T-helper 1 cell treated with Interleukin-12 subunit alpha and Interleukin-12 subunit beta and Interleukin-4 antibody, amounts not matched to agents 30 μg/mL and 1 μg/mL, for 36 hours (primary cell): ENCODE results near the gene GSTP1.
"Not testable (repeated sequence)": the region's sequence is repeated elsewhere in the genome, so short reads cannot be mapped to it uniquely, and the experiment has no call there.

ENCODE experiments used
- H3K27ac Mint-ChIP-seq: one replicate; pipeline ENCODE4 v1.8.0; 2021; ENCODE audit warnings: mild to moderate bottlenecking, mixed read lengths
- H3K27me3 Mint-ChIP-seq: one replicate; pipeline ENCODE4 v1.8.0; 2021; ENCODE audit warnings: low read depth, mixed read lengths
- H3K36me3 Mint-ChIP-seq: one replicate; pipeline ENCODE4 v1.8.0; 2021; ENCODE audit warnings: low read depth, mixed read lengths
- H3K4me1 Mint-ChIP-seq: one replicate; pipeline ENCODE4 v1.8.0; 2021; ENCODE audit warnings: low read depth, mixed read lengths
- H3K4me3 Mint-ChIP-seq: one replicate; pipeline ENCODE4 v1.8.0; 2021; ENCODE audit warnings: mild to moderate bottlenecking, moderate library complexity, mixed read lengths
- H3K9me3 Mint-ChIP-seq: one replicate; pipeline ENCODE4 v1.8.0; 2021; ENCODE audit warnings: mixed read lengths

GSTP1 gene

DNA sequence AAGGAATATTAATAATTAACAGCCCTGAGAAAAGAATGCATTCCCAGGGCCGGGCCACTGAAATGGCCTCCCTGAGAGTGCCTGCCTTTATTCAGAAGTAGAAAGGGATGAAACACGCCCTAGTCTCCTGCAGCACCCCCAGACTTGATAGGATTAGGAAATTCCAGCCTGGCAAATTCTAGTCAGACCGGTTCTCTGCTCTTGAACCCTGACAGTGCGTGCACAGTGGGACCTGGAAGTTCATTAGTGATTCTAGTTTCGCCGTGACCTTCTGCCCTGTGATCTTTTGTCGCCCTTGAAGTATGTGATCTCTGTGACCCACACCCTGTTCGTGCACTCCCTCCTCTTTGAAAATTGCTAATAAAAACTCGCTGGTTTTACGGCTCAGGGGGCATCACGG is 2.1 kb upstream of the GSTP1 start:
- Mint-ChIP-seq H3K27ac (no peak overlapping the region), H3K4me3 (peak overlapping the region; percentile 4), H3K9me3 (peaks cover under 1% of the 10 kb centered on the region), H3K27me3 (peaks cover 27% of the 10 kb centered on the region), H3K4me1 (peaks cover 38% of the 10 kb centered on the region), H3K36me3 (peaks cover 10% of the 10 kb centered on the region)

DNA sequence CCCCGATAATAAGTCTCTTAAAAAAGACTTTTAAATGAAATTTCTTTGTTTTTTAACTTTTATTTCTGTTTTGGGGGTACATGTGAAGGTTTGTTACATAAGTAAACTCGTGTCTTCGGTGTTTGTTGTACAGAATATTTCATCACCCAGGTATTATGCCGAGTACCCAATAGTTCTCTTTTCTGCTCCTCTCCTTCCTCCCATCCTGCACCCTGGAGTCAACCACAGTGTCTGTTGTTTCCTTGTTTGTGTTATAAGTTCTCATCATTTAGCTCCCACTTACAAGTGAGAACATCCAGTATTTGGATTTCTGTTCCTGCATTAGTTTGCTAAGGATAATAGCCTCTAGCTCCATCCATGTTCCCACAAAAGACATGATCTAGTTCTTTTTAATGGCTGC is 1.6 kb upstream of the GSTP1 start:
- H3K4me1 Mint-ChIP-seq, result peaks cover 38% of the 10 kb centered on the region
- H3K36me3 Mint-ChIP-seq, result peaks cover 15% of the 10 kb centered on the region
- H3K27me3 Mint-ChIP-seq, result peaks cover 27% of the 10 kb centered on the region
- H3K4me3 Mint-ChIP-seq, result peak overlapping the region; percentile 68
- H3K9me3 Mint-ChIP-seq, result peaks cover 5% of the 10 kb centered on the region
- H3K27ac Mint-ChIP-seq, result peak overlapping the region; percentile 26

GRCh38 chr11:67584205-67584880 is 731 bp downstream of the GSTP1 start:
- peak overlapping the region; percentile 65 for H3K27ac Mint-ChIP-seq
- H3K4me3 Mint-ChIP-seq, result peak overlapping the region; percentile 72
- peaks cover 24% of the 10 kb centered on the region for H3K36me3 Mint-ChIP-seq
- H3K4me1 Mint-ChIP-seq, result peaks cover 37% of the 10 kb centered on the region
- H3K9me3 Mint-ChIP-seq, result peaks cover 9% of the 10 kb centered on the region
- peaks cover 22% of the 10 kb centered on the region for H3K27me3 Mint-ChIP-seq

DNA sequence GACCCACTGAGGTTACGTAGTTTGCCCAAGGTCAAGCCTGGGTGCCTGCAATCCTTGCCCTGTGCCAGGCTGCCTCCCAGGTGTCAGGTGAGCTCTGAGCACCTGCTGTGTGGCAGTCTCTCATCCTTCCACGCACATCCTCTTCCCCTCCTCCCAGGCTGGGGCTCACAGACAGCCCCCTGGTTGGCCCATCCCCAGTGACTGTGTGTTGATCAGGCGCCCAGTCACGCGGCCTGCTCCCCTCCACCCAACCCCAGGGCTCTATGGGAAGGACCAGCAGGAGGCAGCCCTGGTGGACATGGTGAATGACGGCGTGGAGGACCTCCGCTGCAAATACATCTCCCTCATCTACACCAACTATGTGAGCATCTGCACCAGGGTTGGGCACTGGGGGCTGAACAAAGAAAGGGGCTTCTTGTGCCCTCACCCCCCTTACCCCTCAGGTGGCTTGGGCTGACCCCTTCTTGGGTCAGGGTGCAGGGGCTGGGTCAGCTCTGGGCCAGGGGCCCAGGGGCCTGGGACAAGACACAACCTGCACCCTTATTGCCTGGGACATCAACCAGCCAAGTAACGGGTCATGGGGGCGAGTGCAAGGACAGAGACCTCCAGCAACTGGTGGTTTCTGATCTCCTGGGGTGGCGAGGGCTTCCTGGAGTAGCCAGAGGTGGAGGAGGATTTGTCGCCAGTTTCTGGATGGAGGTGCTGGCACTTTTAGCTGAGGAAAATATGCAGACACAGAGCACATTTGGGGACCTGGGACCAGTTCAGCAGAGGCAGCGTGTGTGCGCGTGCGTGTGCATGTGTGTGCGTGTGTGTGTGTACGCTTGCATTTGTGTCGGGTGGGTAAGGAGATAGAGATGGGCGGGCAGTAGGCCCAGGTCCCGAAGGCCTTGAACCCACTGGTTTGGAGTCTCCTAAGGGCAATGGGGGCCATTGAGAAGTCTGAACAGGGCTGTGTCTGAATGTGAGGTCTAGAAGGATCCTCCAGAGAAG is 1.6 kb downstream of the GSTP1 start:
- H3K36me3 Mint-ChIP-seq, result peaks cover 24% of the 10 kb centered on the region
- peaks cover 9% of the 10 kb centered on the region for H3K9me3 Mint-ChIP-seq
- H3K4me3 Mint-ChIP-seq, result peak overlapping the region; percentile 72
- peaks cover 14% of the 10 kb centered on the region for H3K27me3 Mint-ChIP-seq
- peaks cover 30% of the 10 kb centered on the region for H3K4me1 Mint-ChIP-seq
- H3K27ac Mint-ChIP-seq, result peak overlapping the region; percentile 65

- Mint-ChIP-seq H3K4me1 (peaks cover 30% of the 10 kb centered on the region), H3K27me3 (peaks cover 9% of the 10 kb centered on the region), H3K4me3 (peak overlapping the region; percentile 15), H3K36me3 (peaks cover 24% of the 10 kb centered on the region), H3K27ac (peak overlapping the region; percentile 65), H3K9me3 (peaks cover 9% of the 10 kb centered on the region)
Measured at GRCh38 chr11:67585911-67586310, 2.3 kb downstream of the GSTP1 start.

DNA sequence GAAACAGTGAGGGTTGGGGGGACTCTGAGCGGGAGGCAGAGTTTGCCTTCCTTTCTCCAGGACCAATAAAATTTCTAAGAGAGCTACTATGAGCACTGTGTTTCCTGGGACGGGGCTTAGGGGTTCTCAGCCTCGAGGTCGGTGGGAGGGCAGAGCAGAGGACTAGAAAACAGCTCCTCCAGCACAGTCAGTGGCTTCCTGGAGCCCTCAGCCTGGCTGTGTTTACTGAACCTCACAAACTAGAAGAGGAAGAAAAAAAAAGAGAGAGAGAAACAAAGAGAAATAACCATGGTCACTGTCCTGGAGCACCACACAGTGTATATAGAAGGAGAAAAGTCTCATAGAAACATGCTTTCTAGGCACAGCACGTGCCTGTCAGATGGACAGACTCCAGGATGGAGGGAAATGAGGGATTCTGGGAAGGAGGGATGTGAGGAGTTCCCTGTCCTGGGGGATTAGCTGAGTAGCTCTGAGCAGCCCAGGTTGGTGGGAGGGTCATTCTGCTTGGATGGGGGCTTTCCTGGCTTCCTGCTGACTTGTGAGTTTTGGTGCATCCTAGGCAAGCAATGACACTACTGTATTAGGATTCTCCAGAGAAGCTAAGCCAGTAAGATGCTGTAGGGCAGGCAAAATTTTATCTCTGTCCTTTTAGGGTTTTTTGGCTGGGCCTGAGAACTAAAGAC is 3.1 kb downstream of the GSTP1 start:
- peaks cover 24% of the 10 kb centered on the region for H3K36me3 Mint-ChIP-seq
- H3K27me3 Mint-ChIP-seq, result peaks cover 8% of the 10 kb centered on the region
- peaks cover 9% of the 10 kb centered on the region for H3K9me3 Mint-ChIP-seq
- peak overlapping the region; percentile 12 for H3K27ac Mint-ChIP-seq
- H3K4me3 Mint-ChIP-seq, result no peak overlapping the region
- peaks cover 29% of the 10 kb centered on the region for H3K4me1 Mint-ChIP-seq

DNA sequence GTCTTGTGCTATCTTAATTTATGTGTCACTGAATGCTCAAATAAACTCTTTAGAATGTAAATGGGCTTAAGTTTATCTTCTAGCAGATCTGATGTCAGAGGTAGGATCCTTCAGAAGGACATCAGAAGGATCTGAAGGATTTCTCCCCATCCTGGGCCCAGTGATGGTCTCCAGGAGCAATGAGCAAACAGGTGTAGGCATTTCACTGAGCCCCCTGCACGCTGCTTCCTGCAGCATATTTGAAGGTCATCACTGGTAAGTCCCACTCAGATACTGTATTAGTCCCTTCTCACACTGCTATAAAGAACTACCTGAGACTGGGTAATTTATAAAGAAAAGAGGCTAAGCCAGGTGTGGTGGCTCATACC is 4.5 kb downstream of the GSTP1 start:
- no peak overlapping the region for H3K4me3 Mint-ChIP-seq
- H3K9me3 Mint-ChIP-seq, result peaks cover 9% of the 10 kb centered on the region
- H3K27ac Mint-ChIP-seq, result no peak overlapping the region
- H3K27me3 Mint-ChIP-seq, result no peaks in the 10 kb centered on the region
- H3K36me3 Mint-ChIP-seq, result peaks cover 24% of the 10 kb centered on the region
- peaks cover 21% of the 10 kb centered on the region for H3K4me1 Mint-ChIP-seq

DNA sequence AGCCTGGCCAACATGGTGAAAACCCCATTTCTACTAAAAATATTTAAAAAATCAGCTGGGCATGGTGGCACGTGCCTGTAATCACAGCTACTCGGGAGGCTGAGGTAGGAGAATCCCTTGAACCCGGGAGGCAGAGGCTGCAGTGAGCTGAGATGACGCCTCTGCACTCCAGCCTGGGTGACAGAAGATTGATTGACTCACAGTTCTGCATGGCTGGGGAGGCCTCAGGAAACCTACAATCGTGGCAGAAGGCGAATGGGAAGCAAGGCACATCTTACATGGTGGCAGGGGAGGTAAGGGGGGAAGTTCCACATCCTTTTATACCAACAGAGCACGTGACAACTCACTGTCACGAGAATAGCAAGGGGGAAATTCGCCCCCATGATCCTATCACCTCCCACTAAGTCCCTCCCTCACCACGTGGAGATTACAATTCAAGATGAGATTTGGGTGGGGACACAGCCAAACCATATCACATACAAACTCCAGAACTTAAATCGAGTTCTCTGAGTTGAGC is 5.3 kb downstream of the GSTP1 start:
- H3K27ac Mint-ChIP-seq, H3K27me3 Mint-ChIP-seq, H3K4me3 Mint-ChIP-seq, H3K9me3 Mint-ChIP-seq: not testable (repeated sequence)
- Mint-ChIP-seq H3K4me1 (peaks cover 19% of the 10 kb centered on the region), H3K36me3 (peaks cover 23% of the 10 kb centered on the region)

GRCh38 chr11:67592880-67593564 is 9.4 kb downstream of the GSTP1 start:
- peaks cover 2% of the 10 kb centered on the region for H3K36me3 Mint-ChIP-seq
- no peaks in the 10 kb centered on the region for H3K9me3 Mint-ChIP-seq
- H3K4me3 Mint-ChIP-seq, result no peak overlapping the region
- H3K27ac Mint-ChIP-seq, result no peak overlapping the region
- no peaks in the 10 kb centered on the region for H3K4me1 Mint-ChIP-seq
- peaks cover 8% of the 10 kb centered on the region for H3K27me3 Mint-ChIP-seq

DNA sequence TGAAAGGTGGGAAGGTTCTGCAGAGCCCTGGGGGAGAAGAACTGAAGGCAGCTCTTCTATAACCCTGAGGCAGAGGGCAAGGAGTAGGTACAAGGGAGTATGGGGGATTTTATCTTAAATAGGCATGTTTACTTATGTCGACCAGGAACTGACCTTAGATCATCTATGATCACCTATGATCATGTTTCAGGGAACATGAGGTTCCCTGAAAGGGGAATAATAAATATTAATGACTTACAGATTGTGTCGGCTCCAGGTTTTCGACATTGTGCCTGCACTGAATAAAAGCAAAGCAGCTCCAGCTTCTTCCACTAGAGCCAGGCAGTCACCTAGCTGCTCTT is 9.9 kb downstream of the GSTP1 start:
- Mint-ChIP-seq H3K27ac (no peak overlapping the region), H3K27me3 (peaks cover 9% of the 10 kb centered on the region), H3K9me3 (no peaks in the 10 kb centered on the region), H3K4me1 (no peaks in the 10 kb centered on the region), H3K4me3 (no peak overlapping the region), H3K36me3 (no peaks in the 10 kb centered on the region)

GRCh38 chr11:67594480-67594879 is 10.9 kb downstream of the GSTP1 start:
- no peak overlapping the region for H3K27ac Mint-ChIP-seq

DNA sequence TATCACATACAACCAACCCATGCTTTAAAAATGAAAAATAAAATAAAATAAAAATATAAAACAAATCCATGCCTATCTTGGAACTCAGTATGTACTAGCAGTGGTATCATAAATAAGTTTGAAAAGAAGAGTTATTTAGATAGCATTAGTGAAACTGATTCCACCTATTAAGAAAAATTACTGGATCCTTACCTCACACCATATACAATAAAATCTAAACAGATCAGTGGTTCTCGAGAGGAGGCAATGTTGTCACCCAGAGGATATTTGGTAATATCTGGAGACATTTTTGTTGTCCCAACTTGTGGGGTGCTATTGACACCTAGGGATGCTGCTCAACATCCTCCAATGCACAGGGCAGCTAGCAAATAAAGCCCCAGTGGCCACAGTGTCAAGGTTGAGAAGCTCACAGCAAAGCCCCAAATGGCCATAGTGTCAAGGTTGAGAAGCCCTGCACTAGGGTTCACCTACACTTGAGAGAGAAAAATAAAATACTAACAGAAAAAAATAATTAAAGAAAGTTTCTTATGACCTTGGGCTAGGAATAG is 13.2 kb downstream of the GSTP1 start:
- Mint-ChIP-seq H3K27ac (no peak overlapping the region), H3K9me3 (no peaks in the 10 kb centered on the region), H3K4me1 (peaks cover 12% of the 10 kb centered on the region), H3K27me3 (peaks cover 37% of the 10 kb centered on the region), H3K36me3 (no peaks in the 10 kb centered on the region), H3K4me3 (no peak overlapping the region)

More at GRCh38 chr11:67594480-67594879, 10.9 kb downstream of the GSTP1 start:
- Mint-ChIP-seq H3K36me3 (no peaks in the 10 kb centered on the region), H3K9me3 (no peaks in the 10 kb centered on the region), H3K4me3 (no peak overlapping the region), H3K4me1 (peaks cover 2% of the 10 kb centered on the region), H3K27me3 (peaks cover 18% of the 10 kb centered on the region)

DNA sequence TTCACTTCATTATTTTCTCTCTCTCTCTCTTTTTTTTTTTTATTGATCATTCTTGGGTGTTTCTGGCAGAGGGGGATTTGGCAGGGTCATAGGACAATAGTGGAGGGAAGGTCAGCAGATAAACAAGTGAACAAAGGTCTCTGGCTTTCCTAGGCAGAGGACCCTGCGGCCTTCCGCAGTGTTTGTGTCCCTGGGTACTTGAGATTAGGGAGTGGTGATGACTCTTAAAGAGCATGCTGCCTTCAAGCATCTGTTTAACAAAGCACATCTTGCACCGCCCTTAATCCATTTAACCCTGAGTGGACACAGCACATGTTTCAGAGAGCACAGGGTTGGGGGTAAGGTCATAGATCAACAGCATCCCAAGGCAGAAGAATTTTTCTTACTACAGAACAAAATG is 13.8 kb downstream of the GSTP1 start:
- peaks cover 37% of the 10 kb centered on the region for H3K27me3 Mint-ChIP-seq
- H3K4me3 Mint-ChIP-seq, H3K9me3 Mint-ChIP-seq, H3K36me3 Mint-ChIP-seq, H3K27ac Mint-ChIP-seq: not testable (repeated sequence)
- peaks cover 12% of the 10 kb centered on the region for H3K4me1 Mint-ChIP-seq

- Mint-ChIP-seq H3K27me3 (peaks cover 42% of the 10 kb centered on the region), H3K4me1 (peaks cover 12% of the 10 kb centered on the region)
- not testable (repeated sequence) for H3K9me3 Mint-ChIP-seq, H3K4me3 Mint-ChIP-seq, H3K27ac Mint-ChIP-seq, H3K36me3 Mint-ChIP-seq
Measured at GRCh38 chr11:67597963-67598362, 14.4 kb downstream of the GSTP1 start.
